HG02642 (cell line): ENCODE results near the gene THRB.
"Not testable (repeated sequence)": the region's sequence is repeated elsewhere in the genome, so short reads cannot be mapped to it uniquely, and the experiment has no call there.

ENCODE experiments used
- ATAC-seq: cut with Tn5 transposase; IDR thresholded peaks from one replicate; pipeline ENCODE4 v1.9.1; 2021; ENCODE audit warnings: mild to moderate bottlenecking; ENCODE audit not compliant: unreplicated experiment, poor library complexity

Gene THRB

DNA sequence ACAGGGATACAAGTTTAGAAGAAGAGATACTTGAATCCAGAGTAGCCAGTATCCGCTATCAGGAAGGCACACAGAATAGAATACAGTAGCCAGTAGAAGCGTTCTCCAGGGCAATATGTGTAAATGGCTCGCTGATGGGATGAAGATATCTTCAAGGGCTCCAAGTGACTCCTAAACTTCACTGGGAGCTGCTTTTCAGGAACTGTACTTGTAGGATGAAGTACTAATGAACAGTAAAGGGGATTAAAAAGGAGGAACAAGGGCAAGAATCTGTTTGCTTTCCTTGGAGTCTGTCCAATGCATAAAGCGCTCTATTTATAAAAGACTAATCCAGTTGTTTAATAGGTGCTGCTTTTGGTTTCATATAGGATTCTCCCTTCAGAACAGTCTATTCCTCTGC, 78.4 kb downstream of the THRB start:
- no peak for ATAC-seq

GRCh38 chr3:24415824-24416223, 78.8 kb downstream of the THRB start:
- no peak for ATAC-seq

DNA sequence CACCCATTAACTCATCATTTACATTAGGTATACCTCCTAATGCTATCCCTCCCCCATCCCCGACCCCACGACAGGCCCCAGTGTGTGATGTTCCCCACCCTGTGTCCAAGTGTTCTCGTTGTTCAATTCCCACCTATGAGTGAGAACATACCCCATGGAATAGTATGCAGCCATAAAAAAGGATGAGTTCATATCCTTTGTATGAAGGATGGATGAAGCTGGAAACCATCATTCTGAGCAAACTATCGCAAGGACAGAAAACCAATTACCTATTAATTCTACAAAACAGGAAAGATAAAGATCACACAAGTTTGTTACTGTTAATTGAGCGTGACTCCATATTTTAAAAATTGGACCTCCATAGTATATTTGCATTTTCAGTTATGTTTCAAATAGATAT, 81.0 kb downstream of the THRB start:
- ATAC-seq: not testable (repeated sequence)

DNA sequence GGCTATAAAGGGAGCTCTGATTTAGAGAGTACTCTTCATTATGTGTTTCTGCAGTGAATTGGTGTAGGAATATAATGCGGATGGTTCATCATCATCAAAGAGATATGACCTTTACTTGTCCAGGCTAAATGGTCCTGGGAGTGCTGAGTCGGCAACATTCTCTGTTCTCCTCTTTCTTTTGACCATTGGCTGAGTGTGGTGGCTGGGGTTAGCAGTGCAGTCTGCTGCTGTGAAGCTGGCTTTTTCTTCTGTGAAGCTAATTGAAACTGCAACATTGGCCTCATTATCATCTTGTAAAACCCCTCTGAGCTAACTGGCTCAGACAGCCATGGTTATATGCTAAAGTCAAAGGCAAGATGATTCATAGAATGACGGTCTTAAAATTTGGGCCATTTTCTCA, 83.8 kb downstream of the THRB start:
- no peak for ATAC-seq

DNA sequence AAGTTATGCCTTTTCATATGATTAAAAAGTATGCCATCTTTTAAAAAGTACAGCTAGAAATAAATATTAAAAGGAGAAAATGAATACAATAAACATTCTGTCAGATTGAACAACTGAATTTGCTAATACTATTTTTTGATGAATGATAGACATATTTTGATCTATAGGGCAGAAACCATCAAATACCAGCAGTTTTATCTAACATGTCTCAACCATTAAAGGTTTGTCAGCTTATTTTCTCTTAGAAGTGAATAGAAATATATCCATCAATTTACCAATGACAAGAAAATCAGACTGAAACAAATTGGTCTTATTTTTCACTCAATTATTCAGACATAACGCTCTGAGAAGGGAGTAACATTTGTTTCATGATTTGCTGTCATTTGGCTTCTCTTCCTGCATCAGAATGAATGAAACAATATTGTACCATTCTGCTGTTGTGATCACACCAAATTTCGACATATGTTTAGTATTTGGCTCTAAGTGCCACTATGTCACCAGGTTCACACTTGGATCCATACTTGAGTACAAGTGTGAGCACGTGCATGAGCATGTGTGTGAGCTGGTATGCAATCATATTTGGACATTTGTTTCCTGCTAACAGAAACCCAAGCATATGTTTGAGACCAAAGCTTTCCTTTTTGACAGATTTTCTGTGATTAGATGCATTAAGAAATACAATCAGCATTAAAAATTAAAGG, 86.5 kb downstream of the THRB start:
- no peak for ATAC-seq

- ATAC-seq: no peak
Observed at GRCh38 chr3:24406900-24407299, 87.8 kb downstream of the THRB start.

DNA sequence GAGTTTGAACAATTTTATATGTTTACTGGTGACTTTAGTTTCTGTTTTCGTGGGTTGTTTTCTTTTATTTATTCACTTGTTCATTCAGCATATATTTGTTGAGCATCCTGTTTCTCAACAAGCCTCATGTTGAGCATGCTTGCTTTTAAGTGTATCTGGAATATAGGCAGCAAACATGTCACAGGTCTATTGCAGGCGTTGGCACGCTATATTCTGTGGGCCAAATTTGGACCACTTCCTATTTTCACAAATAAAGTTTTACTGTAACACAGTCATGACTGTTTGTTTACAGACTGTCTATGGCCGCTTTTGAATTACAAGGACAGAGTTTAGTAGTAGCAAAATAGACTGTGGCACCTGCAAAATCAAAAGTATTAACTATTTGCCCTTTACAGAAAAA, 89.6 kb downstream of the THRB start:
- ATAC-seq: no peak

DNA sequence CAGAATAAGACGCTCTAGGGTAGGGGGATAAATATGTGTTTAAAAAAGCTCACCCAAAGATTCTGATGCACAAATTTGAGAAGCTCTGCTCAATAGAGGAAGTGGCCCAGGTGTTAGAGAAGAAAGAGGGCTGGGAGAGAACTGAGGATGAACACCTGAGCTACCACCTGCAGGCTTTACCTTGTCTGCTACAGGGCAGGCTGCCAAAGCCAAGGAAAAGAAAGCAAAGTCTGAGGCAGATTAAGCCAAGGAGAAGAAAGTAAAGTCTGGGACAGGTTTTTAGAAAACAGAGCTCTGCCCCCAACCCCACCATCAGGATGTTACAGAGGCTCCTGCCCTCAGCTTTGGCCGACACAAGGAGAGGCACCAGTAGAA, 92.9 kb downstream of the THRB start:
- ATAC-seq: no peak

- ATAC-seq: no peak
Observed at GRCh38 chr3:24401090-24401810, 93.4 kb downstream of the THRB start.

DNA sequence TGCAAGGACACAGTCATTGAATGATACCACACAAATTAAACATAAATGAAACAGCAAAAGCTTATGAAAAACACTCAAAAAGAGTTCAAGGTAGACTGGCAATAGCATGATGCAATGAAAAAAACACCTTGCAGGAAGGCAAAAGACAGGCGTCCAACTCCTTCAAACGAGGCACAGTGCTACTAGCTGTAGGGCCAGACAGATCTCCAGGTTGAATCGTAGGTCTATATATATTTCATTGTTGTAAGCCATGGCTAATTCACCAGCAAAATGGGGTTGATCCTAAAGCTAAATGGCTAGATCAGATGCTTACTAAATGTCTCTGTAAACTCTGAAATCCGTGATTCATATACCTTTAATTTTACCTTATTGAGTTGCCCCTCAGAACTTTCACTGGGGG, 94.2 kb downstream of the THRB start:
- no peak for ATAC-seq

DNA sequence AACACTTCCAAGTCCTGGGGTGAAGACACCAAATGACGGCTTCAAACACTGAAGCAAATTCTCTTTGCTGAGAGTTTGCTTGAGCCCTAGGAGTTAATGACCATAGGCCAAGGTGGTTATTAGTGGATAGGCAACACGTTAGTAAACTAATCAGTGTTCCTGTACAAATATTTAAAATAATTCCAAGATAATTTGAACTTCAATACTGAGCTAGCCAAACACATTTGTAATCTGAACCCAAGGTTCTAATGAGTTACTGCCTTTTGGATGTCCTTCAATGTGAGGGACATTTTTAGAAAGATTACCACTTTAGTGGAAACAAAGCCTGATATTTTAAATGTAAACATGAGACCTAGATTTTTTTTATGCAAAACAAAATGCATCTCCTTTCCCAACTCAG, 94.6 kb downstream of the THRB start:
- ATAC-seq: no peak

- ATAC-seq: no peak
Observed at GRCh38 chr3:24399614-24400013, 95.0 kb downstream of the THRB start.

DNA sequence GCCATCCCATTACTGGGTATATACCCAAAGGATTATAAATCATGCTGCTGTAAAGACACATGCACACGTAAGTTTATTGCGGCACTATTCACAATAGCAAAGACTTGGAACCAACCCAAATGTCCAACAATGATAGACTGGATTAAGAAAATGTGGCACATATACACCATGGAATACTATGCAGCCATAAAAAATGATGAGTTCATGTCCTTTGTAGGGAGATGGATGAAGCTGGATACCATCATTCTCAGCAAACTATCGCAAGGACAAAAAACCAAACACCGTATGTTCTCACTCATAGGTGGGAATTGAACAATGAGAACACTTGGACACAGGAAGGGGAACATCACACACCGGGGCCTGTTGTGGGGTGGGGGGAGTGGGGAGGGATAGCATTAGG, 95.9 kb downstream of the THRB start:
- not testable (repeated sequence) for ATAC-seq

GRCh38 chr3:24396338-24396737, 98.3 kb downstream of the THRB start:
- ATAC-seq: no peak

DNA sequence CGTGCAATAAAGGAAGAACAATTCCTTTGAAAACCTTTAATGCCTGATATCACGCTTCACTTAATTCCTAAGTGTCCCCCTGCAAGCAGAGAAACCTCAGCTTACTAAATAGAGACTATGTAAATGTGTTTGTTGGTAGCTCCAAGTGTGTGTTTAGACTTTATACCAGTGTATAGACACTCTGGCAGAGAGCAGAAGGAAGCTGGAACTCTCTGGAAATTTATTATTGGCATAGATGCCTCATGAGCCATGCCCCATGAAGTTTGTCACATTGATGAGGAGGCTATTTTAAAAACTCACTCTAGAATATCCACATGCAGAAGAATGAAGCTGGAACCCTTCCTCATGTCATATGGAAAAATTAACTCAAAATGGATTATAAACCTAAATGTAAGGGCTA, 99.9 kb downstream of the THRB start:
- ATAC-seq: no peak

- no peak for ATAC-seq
Observed at GRCh38 chr3:24393316-24393715, 101.3 kb downstream of the THRB start.

GRCh38 chr3:24390169-24391130, 104.2 kb downstream of the THRB start:
- no peak for ATAC-seq

DNA sequence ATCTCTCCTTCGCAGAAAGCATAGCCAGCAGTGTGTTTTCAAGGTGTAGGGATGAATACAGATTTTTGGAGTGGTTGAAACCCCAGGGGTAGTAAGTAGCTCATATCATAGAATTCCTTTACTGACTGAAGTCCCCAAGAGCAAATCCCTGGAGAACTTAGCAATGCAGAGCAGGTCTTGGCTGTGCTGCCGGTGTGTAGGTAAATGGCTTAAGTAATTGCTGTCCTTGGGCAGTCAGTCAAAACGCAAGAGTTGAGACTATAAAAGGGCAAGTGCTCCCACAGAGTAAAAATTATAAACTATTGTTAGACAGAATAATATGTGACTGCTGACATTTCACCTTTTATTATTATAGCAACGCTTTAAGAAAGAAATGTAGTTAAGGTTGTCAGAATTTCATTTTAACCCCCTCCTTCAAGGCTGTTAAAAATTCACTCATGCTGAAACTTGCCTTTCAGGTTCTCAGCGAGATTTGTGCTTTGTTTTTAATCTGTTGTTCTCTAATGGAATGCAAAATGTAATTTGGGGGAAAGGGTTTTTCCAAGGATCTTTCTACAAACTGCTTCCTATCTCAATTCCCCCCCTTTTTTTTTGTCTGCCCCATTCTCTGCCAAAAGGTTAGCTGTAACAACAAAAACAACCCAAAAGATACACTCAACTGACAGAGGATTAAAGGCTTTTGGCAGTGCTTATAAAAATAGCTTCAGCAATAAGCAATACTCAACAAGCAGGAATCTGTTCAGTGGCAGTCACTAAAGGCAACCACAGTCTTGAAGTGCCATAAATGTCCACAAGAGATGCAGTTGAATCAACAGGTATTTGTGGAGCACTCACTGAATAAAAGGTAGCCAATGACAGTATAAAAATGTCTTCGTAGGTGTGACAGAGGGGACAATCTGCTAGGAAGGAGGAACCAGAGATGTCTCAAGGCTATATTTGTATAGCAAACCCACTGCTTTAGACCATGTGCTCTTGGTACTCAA, 105.3 kb downstream of the THRB start:
- ATAC-seq: no peak

- ATAC-seq: no peak
Observed at GRCh38 chr3:24388611-24389010, 106.0 kb downstream of the THRB start.

- ATAC-seq: no peak
Observed at GRCh38 chr3:24388159-24388558, 106.5 kb downstream of the THRB start.
